HL-60 (cell line): Measurements from ENCODE around the gene AKAP6.

Experiments used
- DNase-seq, 2 experiments: peaks; one replicate each; pipeline ENCODE4 v3.0.0-alpha.2; 2010 to 2020; ENCODE audit warnings: low read depth in 1 of 2, low spot score in 1 of 2
- H3K27ac ChIP-seq: fragments of 250-450 bp; sonication (Bioruptor Pico); replicated peaks from 2 replicates; pipeline ENCODE4 v1.5.1; 2020; ENCODE audit warnings: mild to moderate bottlenecking, moderate library complexity
- H3K27me3 ChIP-seq: fragments of 250-450 bp; sonication (Bioruptor Pico); 2 replicates; pipeline ENCODE4 v1.5.1; 2021; ENCODE audit warnings: mild to moderate bottlenecking, moderate library complexity; ENCODE audit not compliant: insufficient read depth, poor library complexity, severe bottlenecking
- H3K4me3 ChIP-seq: replicated peaks from 2 replicates; pipeline ENCODE4 v1.5.1; 2011; ENCODE audit warnings: mild to moderate bottlenecking, control low read depth, low read length; ENCODE audit not compliant: insufficient read depth
- CTCF ChIP-seq: IDR thresholded peaks from one replicate; pipeline ENCODE4 v1.5.1; 2011; ENCODE audit warnings: low read length, control low read depth, inconsistent platforms; ENCODE audit not compliant: insufficient read depth
- GABPA ChIP-seq: IDR thresholded peaks from 2 replicates; pipeline ENCODE4 v1.6.1; 2012; ENCODE audit warnings: low read depth
- POLR2AphosphoS5 ChIP-seq: IDR thresholded peaks from 2 replicates; pipeline ENCODE4 v1.6.1; 2012; ENCODE audit warnings: low read depth
- REST ChIP-seq: IDR thresholded peaks from 2 replicates; pipeline ENCODE4 v1.6.1; 2012; ENCODE audit warnings: low read depth; ENCODE audit not compliant: insufficient replicate concordance
- SPI1 ChIP-seq: IDR thresholded peaks from 2 replicates; pipeline ENCODE4 v1.6.1; 2012; ENCODE audit warnings: low read depth, mild to moderate bottlenecking, borderline replicate concordance

AKAP6 gene

DNA sequence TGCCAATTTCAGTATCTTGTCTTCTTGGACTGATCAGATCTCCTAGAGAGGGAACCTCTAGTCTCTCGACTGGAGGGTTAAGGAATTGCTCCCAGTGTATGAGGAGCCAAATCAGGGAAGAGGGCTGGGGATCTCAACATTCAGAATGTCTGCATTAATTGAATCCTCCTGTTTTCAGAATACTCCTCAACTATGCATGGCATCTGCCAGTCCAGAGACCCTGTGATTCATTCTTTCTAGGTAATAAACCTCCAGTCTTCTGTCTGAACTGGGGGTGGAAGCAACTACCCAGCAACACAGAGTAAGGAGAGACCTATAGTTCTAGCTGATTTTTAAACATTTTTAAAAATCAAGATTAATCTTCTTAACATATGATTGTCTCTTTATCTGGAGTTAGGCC, 92.7 kb downstream of the AKAP6 start:
- Histone ChIP-seq H3K4me3 (no peak overlapping the region), H3K27ac (no peak overlapping the region)
- TF ChIP-seq REST (no peak), GABPA (no peak), SPI1 (no peak), POLR2AphosphoS5 (no peak), CTCF (no peak)

GRCh38 chr14:32422440-32422839, 93.3 kb downstream of the AKAP6 start:
- Histone ChIP-seq H3K27ac (no peak overlapping the region), H3K4me3 (no peak overlapping the region), H3K27me3 (no peaks in the 10 kb centered on the region)
- TF ChIP-seq SPI1 (no peak), REST (no peak), CTCF (no peak), GABPA (no peak), POLR2AphosphoS5 (no peak)
- DNase-seq = no peak

More for the DNA sequence above, 92.7 kb downstream of the AKAP6 start:
- no peaks in the 10 kb centered on the region for H3K27me3 ChIP-seq
- no peak for DNase-seq

DNA sequence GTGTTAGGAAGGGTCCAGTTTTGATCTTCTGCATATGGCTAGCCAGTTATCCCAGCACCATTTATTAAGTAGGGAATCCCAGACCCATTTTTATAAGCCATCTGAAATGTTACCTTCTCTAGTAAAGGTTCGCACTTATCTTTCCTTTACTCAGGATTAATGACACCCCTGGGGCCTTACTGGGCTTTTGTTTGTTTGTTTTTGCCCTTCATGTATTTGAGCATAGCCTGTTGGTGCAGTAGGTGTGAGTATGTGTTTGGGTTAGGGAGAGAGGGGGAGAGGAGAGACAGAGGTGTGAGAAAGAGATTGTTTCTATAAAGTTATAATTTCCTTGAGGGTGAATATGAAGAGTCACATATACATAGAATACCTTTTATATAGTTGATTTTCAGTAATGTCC, 96.9 kb downstream of the AKAP6 start:
- no peak for TF ChIP-seq GABPA
- DNase-seq = no peak
- no peak overlapping the region for H3K27ac ChIP-seq
- no peak overlapping the region for H3K4me3 ChIP-seq
- H3K27me3 ChIP-seq = no peaks in the 10 kb centered on the region

- DNase-seq = no peak
- Histone ChIP-seq H3K4me3 (no peak overlapping the region), H3K27ac (no peak overlapping the region), H3K27me3 (no peaks in the 10 kb centered on the region)
- TF ChIP-seq GABPA (no peak), SPI1 (no peak), POLR2AphosphoS5 (no peak), REST (no peak), CTCF (no peak)
These were observed 97.7 kb downstream of the AKAP6 start for GRCh38 chr14:32426586-32427388.
